ENCODE measurements around the gene GTPBP2.

Gene GTPBP2

GRCh38 chr6:43623880-43624785, 4.9 kb downstream of the GTPBP2 start:
- Mint-ChIP-seq H3K9me3 (no peaks in the 10 kb centered on the region), H3K4me1 (peaks cover 23 to 36% of the 10 kb centered on the region in 2 donors), H3K27me3 (no peaks in the 10 kb centered on the region), H3K4me3 (no peak overlapping the region), H3K27ac (no peak overlapping the region), H3K36me3 (peaks cover 44 to 59% of the 10 kb centered on the region in 2 donors)
- DNase-seq (no peak), ATAC-seq (replicated peaks) (no peak)

GRCh38 chr6:43622541-43622940, 6.5 kb downstream of the GTPBP2 start:
- no peak for ATAC-seq (replicated peaks)
- H3K27me3 Mint-ChIP-seq, result no peaks in the 10 kb centered on the region
- H3K36me3 Mint-ChIP-seq, result peaks cover 41 to 55% of the 10 kb centered on the region in 2 donors

GRCh38 chr6:43621836-43622180, 7.3 kb downstream of the GTPBP2 start:
- ATAC-seq (replicated peaks), result no peak
- H3K36me3 Mint-ChIP-seq, result peaks cover 38 to 55% of the 10 kb centered on the region in 2 donors

More at GRCh38 chr6:43622541-43622940, 6.5 kb downstream of the GTPBP2 start:
- peak overlapping the region; percentile 86 for H3K27ac Mint-ChIP-seq
- no peak for DNase-seq
- no peaks in the 10 kb centered on the region for H3K9me3 Mint-ChIP-seq
- no peak overlapping the region for H3K4me3 Mint-ChIP-seq
- H3K4me1 Mint-ChIP-seq, result peaks cover 17 to 23% of the 10 kb centered on the region in 2 donors

GRCh38 chr6:43621078-43621835, 7.8 kb downstream of the GTPBP2 start:
- no peaks in the 10 kb centered on the region for H3K27me3 Mint-ChIP-seq
- H3K4me3 Mint-ChIP-seq, result no peak overlapping the region
- peaks cover 5 to 10% of the 10 kb centered on the region in 2 donors for H3K4me1 Mint-ChIP-seq
- no peaks in the 10 kb centered on the region for H3K9me3 Mint-ChIP-seq
- H3K27ac Mint-ChIP-seq, result peak overlapping the region; percentile 77
- ATAC-seq (replicated peaks) (peak in 1 of 2 donors; percentile 24), DNase-seq (no peak)
- H3K36me3 Mint-ChIP-seq, result peaks cover 32 to 54% of the 10 kb centered on the region in 2 donors

More at GRCh38 chr6:43621836-43622180, 7.3 kb downstream of the GTPBP2 start:
- no peak for DNase-seq
- peaks cover 10 to 15% of the 10 kb centered on the region in 2 donors for H3K4me1 Mint-ChIP-seq
- H3K9me3 Mint-ChIP-seq, result no peaks in the 10 kb centered on the region
- no peaks in the 10 kb centered on the region for H3K27me3 Mint-ChIP-seq
- no peak overlapping the region for H3K4me3 Mint-ChIP-seq
- peak overlapping the region; percentile 77 for H3K27ac Mint-ChIP-seq

GRCh38 chr6:43616725-43617472, 12.2 kb downstream of the GTPBP2 start:
- ATAC-seq (replicated peaks) (no peak), DNase-seq (no peak)
- peak overlapping the region; percentile 89 for H3K27ac Mint-ChIP-seq
- no peak overlapping the region for H3K4me3 Mint-ChIP-seq
- H3K4me1 Mint-ChIP-seq, result peaks cover 0 to 6% of the 10 kb centered on the region in 2 donors
- H3K36me3 Mint-ChIP-seq, result peaks cover 15 to 28% of the 10 kb centered on the region in 2 donors
- no peaks in the 10 kb centered on the region for H3K27me3 Mint-ChIP-seq
- no peaks in the 10 kb centered on the region for H3K9me3 Mint-ChIP-seq

- Mint-ChIP-seq H3K9me3 (no peaks in the 10 kb centered on the region), H3K27me3 (no peaks in the 10 kb centered on the region), H3K36me3 (peaks cover 11 to 24% of the 10 kb centered on the region in 2 donors), H3K4me1 (peaks cover 0 to 2% of the 10 kb centered on the region in 2 donors), H3K27ac (no peak overlapping the region), H3K4me3 (no peak overlapping the region)
- ATAC-seq (replicated peaks) (no peak), DNase-seq (no peak)
Observed at GRCh38 chr6:43614396-43614730, 14.7 kb downstream of the GTPBP2 start.

- H3K27me3 Mint-ChIP-seq, result no peaks in the 10 kb centered on the region
- peaks cover 14 to 25% of the 10 kb centered on the region in 2 donors for H3K36me3 Mint-ChIP-seq
- H3K4me1 Mint-ChIP-seq, result peaks cover 4% of the 10 kb centered on the region in 2 donors
Observed at GRCh38 chr6:43613721-43614395, 15.2 kb downstream of the GTPBP2 start.

GRCh38 chr6:43610431-43610830, 18.6 kb downstream of the GTPBP2 start:
- DNase-seq (no peak), ATAC-seq (replicated peaks) (no peak)
- Mint-ChIP-seq H3K36me3 (peaks cover 25 to 30% of the 10 kb centered on the region in 2 donors), H3K27me3 (no peaks in the 10 kb centered on the region), H3K27ac (peak overlapping the region; percentile 37), H3K4me1 (peaks cover 11 to 13% of the 10 kb centered on the region in 2 donors), H3K9me3 (no peaks in the 10 kb centered on the region), H3K4me3 (no peak overlapping the region)

More at GRCh38 chr6:43613721-43614395, 15.2 kb downstream of the GTPBP2 start:
- ATAC-seq (replicated peaks) (no peak), DNase-seq (no peak)
- Mint-ChIP-seq H3K4me3 (no peak overlapping the region), H3K27ac (no peak overlapping the region), H3K9me3 (no peaks in the 10 kb centered on the region)

GRCh38 chr6:43609402-43609801, 19.7 kb downstream of the GTPBP2 start:
- Mint-ChIP-seq H3K27me3 (no peaks in the 10 kb centered on the region), H3K4me3 (no peak overlapping the region), H3K27ac (no peak overlapping the region), H3K9me3 (no peaks in the 10 kb centered on the region), H3K36me3 (peaks cover 25 to 34% of the 10 kb centered on the region in 2 donors), H3K4me1 (peaks cover 11 to 13% of the 10 kb centered on the region in 2 donors)
- ATAC-seq (replicated peaks), result no peak
- DNase-seq, result no peak

GRCh38 chr6:43608807-43609206, 20.3 kb downstream of the GTPBP2 start:
- Mint-ChIP-seq H3K4me1 (peaks cover 11 to 13% of the 10 kb centered on the region in 2 donors), H3K9me3 (no peaks in the 10 kb centered on the region), H3K4me3 (no peak overlapping the region), H3K27me3 (no peaks in the 10 kb centered on the region), H3K36me3 (peaks cover 25 to 36% of the 10 kb centered on the region in 2 donors), H3K27ac (no peak overlapping the region)
- ATAC-seq (replicated peaks) (peak in 1 of 2 donors; percentile 39), DNase-seq (no peak)

- H3K9me3 Mint-ChIP-seq, result no peaks in the 10 kb centered on the region
- H3K27ac Mint-ChIP-seq, result no peak overlapping the region
Observed at GRCh38 chr6:43608310-43608763, 20.7 kb downstream of the GTPBP2 start.

GRCh38 chr6:43606019-43606418, 23.0 kb downstream of the GTPBP2 start:
- Mint-ChIP-seq H3K27me3 (no peaks in the 10 kb centered on the region), H3K4me1 (peaks cover 11 to 13% of the 10 kb centered on the region in 2 donors), H3K4me3 (no peak overlapping the region), H3K27ac (no peak overlapping the region), H3K9me3 (no peaks in the 10 kb centered on the region), H3K36me3 (peaks cover 35 to 38% of the 10 kb centered on the region in 2 donors)
- DNase-seq (no peak), ATAC-seq (replicated peaks) (no peak)

More at GRCh38 chr6:43608310-43608763, 20.7 kb downstream of the GTPBP2 start:
- H3K27me3 Mint-ChIP-seq, result no peaks in the 10 kb centered on the region
- peaks cover 11 to 13% of the 10 kb centered on the region in 2 donors for H3K4me1 Mint-ChIP-seq
- peak; percentile 38 to 50 for ATAC-seq (replicated peaks)
- no peak overlapping the region for H3K4me3 Mint-ChIP-seq
- DNase-seq, result no peak
- H3K36me3 Mint-ChIP-seq, result peaks cover 22 to 32% of the 10 kb centered on the region in 2 donors

GRCh38 chr6:43604174-43604573, 24.9 kb downstream of the GTPBP2 start:
- H3K27ac Mint-ChIP-seq, result no peak overlapping the region
- no peaks in the 10 kb centered on the region for H3K27me3 Mint-ChIP-seq
- peaks cover 35 to 41% of the 10 kb centered on the region in 2 donors for H3K36me3 Mint-ChIP-seq
- no peak for DNase-seq
- H3K4me3 Mint-ChIP-seq, result no peak overlapping the region
- no peak for ATAC-seq (replicated peaks)
- H3K9me3 Mint-ChIP-seq, result no peaks in the 10 kb centered on the region
- peaks cover 9 to 13% of the 10 kb centered on the region in 2 donors for H3K4me1 Mint-ChIP-seq
